OCI-LY3 (cell line): Measurements from ENCODE around the gene ELOVL7.

Experiments used
- H2AFZ ChIP-seq: fragments of 200-600, 300-600 bp; shearing (Covaris generic); 2 replicates; pipeline ENCODE4 v1.6.0; 2014; ENCODE audit warnings: antibody characterized with exemption, low read depth, low read length
- H3K27ac ChIP-seq: fragments of 200-600, 300-600 bp; sonication (generic); 2 replicates; pipeline ENCODE4 v1.5.1; 2014; ENCODE audit warnings: mild to moderate bottlenecking, low read length, moderate library complexity, mixed read lengths
- H3K27me3 ChIP-seq: fragments of 200-600, 300-600 bp; sonication (generic); 2 replicates; pipeline ENCODE4 v1.6.1; 2014; ENCODE audit warnings: low read depth, low read length, mixed read lengths
- H3K36me3 ChIP-seq: fragments of 200-600, 300-600 bp; sonication (generic); replicated peaks from 2 replicates; pipeline ENCODE3; 2014; ENCODE audit warnings: low read depth, low read length, mixed read lengths
- H3K4me1 ChIP-seq: fragments of 300-600, 200-600 bp; sonication (generic); 2 replicates; pipeline ENCODE4 v1.6.1; 2014; ENCODE audit warnings: low read length, mixed read lengths
- H3K4me2 ChIP-seq: fragments of 200-600, 300-600 bp; sonication (generic); 2 replicates; pipeline ENCODE4 v1.6.1; 2014; ENCODE audit warnings: low read length, mixed read lengths
- H3K4me3 ChIP-seq: fragments of 300-600, 200-600 bp; sonication (generic); 2 replicates; pipeline ENCODE4 v1.5.1; 2014; ENCODE audit warnings: antibody characterized with exemption, mild to moderate bottlenecking, low read length, moderate library complexity
- H3K79me2 ChIP-seq: fragments of 300-600, 200-600 bp; shearing (Covaris generic); 2 replicates; pipeline ENCODE4 v1.6.1; 2014; ENCODE audit warnings: mild to moderate bottlenecking, low read length, mixed read lengths
- H3K9ac ChIP-seq: fragments of 300-600, 200-600 bp; shearing (Covaris generic); 2 replicates; pipeline ENCODE4 v1.6.0; 2014; ENCODE audit warnings: mild to moderate bottlenecking, low read length, moderate library complexity
- H3K9me3 ChIP-seq: fragments of 200-600, 300-600 bp; shearing (Covaris generic); 2 replicates; pipeline ENCODE4 v1.6.1; 2014; ENCODE audit warnings: low read length, mixed read lengths; ENCODE audit not compliant: insufficient read depth
- H4K20me1 ChIP-seq: fragments of 200-600, 300-600 bp; sonication (generic); 2 replicates; pipeline ENCODE4 v1.6.1; 2016; ENCODE audit warnings: low read length, mixed read lengths; ENCODE audit not compliant: insufficient read depth
- EZH2phosphoT487 ChIP-seq: fragments of 200-600 bp; shearing (Covaris generic); IDR thresholded peaks from 2 replicates; pipeline ENCODE4 v1.6.1; 2018; ENCODE audit warnings: antibody characterized with exemption, mixed run types, low read depth
- TF ChIP-seq, protein P1 (sequence below): fragments of 200-600, 300-600 bp; sonication (generic); IDR thresholded peaks from 2 replicates; pipeline ENCODE4 v1.5.1; 2014; ENCODE audit warnings: antibody characterized with exemption, low read length, low read depth

The ELOVL7 gene

DNA sequence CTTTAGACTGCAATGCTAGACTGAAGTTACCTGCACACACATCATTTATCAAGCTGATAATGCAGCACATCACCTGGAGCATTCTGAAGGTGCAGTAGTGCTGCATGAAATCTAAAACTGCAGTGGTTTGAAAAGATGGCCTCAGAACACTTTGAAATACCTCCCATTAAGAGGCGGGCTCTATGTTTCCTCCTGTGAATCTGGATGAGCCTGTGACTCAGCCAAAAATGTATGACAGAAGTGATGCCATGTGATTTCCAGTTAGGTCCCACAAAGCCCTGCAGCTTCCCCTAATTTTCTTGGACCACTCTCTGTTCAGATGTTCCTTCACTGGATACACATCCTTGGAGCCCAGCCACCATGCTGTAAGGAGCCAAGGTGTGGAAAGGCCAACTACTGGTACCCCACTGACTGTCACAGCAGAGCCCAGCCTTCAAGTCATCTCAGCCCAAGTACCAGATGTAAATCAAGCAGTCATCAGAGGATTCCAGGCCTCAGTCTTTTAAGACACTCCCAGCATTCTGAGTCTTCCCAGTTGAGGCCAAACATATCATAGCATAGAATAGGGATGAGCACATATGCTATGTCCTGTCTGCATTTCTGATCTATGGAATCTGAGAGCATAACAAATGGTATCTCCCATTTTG, 116.9 kb downstream of the ELOVL7 start:
- TF ChIP-seq EZH2phosphoT487, result no peak
- TF ChIP-seq, protein P1, sequence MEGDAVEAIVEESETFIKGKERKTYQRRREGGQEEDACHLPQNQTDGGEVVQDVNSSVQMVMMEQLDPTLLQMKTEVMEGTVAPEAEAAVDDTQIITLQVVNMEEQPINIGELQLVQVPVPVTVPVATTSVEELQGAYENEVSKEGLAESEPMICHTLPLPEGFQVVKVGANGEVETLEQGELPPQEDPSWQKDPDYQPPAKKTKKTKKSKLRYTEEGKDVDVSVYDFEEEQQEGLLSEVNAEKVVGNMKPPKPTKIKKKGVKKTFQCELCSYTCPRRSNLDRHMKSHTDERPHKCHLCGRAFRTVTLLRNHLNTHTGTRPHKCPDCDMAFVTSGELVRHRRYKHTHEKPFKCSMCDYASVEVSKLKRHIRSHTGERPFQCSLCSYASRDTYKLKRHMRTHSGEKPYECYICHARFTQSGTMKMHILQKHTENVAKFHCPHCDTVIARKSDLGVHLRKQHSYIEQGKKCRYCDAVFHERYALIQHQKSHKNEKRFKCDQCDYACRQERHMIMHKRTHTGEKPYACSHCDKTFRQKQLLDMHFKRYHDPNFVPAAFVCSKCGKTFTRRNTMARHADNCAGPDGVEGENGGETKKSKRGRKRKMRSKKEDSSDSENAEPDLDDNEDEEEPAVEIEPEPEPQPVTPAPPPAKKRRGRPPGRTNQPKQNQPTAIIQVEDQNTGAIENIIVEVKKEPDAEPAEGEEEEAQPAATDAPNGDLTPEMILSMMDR, result no peak
- H3K27ac ChIP-seq, result no peak overlapping the region
- no peaks in the 10 kb centered on the region for H3K79me2 ChIP-seq
- H2AFZ ChIP-seq, result no peak overlapping the region
- no peaks in the 10 kb centered on the region for H3K4me1 ChIP-seq
- no peaks in the 10 kb centered on the region for H3K27me3 ChIP-seq
- H3K9ac ChIP-seq, result no peak overlapping the region
- H4K20me1 ChIP-seq, result no peaks in the 10 kb centered on the region
- H3K4me2 ChIP-seq, result no peak overlapping the region
- H3K4me3 ChIP-seq, result no peak overlapping the region
- H3K36me3 ChIP-seq, result no peaks in the 10 kb centered on the region
- no peaks in the 10 kb centered on the region for H3K9me3 ChIP-seq

DNA sequence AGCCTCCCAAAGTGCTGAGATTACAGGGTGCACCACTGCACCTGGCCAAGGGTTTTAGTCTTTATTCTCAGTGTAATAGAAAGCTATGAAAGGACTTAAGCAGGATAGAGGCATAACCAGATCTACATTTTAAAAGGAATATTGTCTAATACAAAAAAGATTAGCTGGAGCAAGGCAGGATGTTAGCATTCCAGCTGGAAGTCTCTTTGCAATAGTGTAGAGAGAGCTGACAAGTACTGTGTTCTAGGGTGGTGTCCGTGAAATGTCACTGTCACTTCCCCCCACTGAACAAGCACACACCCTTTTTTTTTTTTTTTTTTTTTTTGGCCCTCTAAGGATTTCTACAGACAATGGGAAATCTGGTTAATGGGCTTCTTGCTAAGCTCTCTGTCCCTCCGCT, 119.9 kb downstream of the ELOVL7 start:
- Histone ChIP-seq H3K9me3 (no peaks in the 10 kb centered on the region), H3K27me3 (no peaks in the 10 kb centered on the region), H3K36me3 (no peaks in the 10 kb centered on the region), H3K4me3 (no peak overlapping the region), H3K9ac (no peak overlapping the region), H3K4me2 (no peak overlapping the region), H2AFZ (no peak overlapping the region), H3K27ac (no peak overlapping the region), H3K79me2 (no peaks in the 10 kb centered on the region), H3K4me1 (no peaks in the 10 kb centered on the region), H4K20me1 (no peaks in the 10 kb centered on the region)
- TF ChIP-seq, protein P1, result no peak
- no peak for TF ChIP-seq EZH2phosphoT487

DNA sequence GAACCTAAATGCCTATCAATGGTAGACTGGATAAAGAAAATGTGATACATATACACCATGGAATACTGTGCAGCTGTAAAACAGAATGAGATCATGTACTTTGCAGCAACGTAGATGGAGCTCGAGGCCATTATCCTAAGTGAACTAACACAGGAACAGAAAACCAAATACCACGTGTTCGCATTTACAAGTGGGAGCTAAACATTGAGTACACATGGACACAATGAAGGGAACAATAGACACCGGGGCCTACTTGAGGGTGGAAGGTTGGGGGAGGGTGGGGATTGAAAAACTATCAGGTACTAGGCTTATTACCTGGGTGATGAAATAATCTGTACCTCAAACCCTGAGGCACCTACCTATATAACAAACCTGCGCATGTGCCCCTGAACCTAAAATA, 121.7 kb downstream of the ELOVL7 start:
- H3K27me3 ChIP-seq, result no peaks in the 10 kb centered on the region
- H2AFZ ChIP-seq, result no peak overlapping the region
- H3K4me2 ChIP-seq, result no peak overlapping the region
- H4K20me1 ChIP-seq, result no peaks in the 10 kb centered on the region
- H3K4me1 ChIP-seq, result no peaks in the 10 kb centered on the region
- TF ChIP-seq EZH2phosphoT487, result no peak
- TF ChIP-seq, protein P1, result no peak
- no peak overlapping the region for H3K27ac ChIP-seq
- no peaks in the 10 kb centered on the region for H3K79me2 ChIP-seq
- no peaks in the 10 kb centered on the region for H3K9me3 ChIP-seq
- no peak overlapping the region for H3K9ac ChIP-seq
- no peaks in the 10 kb centered on the region for H3K36me3 ChIP-seq
- H3K4me3 ChIP-seq, result no peak overlapping the region

DNA sequence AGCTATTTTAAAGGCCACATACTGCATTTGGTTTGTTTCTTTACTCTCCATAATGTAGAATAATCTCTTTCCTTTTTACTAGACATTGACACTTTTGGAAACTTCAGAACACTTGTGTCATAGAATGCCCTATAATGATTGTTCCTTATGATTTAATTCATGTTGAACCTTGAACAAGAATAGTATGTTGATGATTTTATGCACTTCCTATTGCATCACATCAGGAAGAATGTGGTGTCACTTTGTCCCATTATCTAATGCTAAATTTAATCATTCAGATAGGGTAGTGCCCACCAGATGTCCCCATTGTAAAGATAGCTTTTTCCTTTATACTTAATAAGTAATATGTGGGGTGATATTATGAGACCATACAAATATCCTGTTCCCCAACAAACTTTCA, 124.7 kb downstream of the ELOVL7 start:
- no peaks in the 10 kb centered on the region for H3K79me2 ChIP-seq
- H3K4me1 ChIP-seq, result no peaks in the 10 kb centered on the region
- H2AFZ ChIP-seq, result no peak overlapping the region
- H3K9me3 ChIP-seq, result no peaks in the 10 kb centered on the region
- no peak overlapping the region for H3K9ac ChIP-seq
- H3K4me2 ChIP-seq, result no peak overlapping the region
- no peak for TF ChIP-seq EZH2phosphoT487
- TF ChIP-seq, protein P1, result peak; percentile 18; the same call in 1 of the 2 replicates
- H3K27me3 ChIP-seq, result no peaks in the 10 kb centered on the region
- H3K4me3 ChIP-seq, result no peak overlapping the region
- no peak overlapping the region for H3K27ac ChIP-seq
- no peaks in the 10 kb centered on the region for H3K36me3 ChIP-seq
- no peaks in the 10 kb centered on the region for H4K20me1 ChIP-seq
